Measurements from ENCODE around the gene CCDC169.

CCDC169 gene

DNA sequence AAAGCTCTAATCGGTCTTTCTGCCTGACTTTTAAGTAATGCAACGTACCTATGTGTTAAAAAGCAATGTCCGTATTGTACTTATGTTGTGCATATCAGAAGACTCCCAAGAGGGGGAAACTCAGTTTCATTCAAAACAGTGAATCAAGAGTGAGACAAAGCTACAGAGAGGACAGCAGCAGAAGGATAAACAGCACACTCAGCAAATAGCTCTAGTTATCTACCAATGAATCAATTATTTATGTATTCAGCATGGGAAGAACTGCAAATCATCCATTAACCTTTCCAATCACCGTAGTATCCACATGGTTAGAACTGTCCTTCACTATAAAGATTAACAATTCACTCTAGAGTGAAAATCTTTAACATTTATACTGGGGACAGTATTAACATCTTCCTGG lies 46.6 kb downstream of the CCDC169 start:
- Histone ChIP-seq H4K20me1 (ENCODE audit: insufficient read depth, low read length) (no peaks in the 10 kb centered on the region), H3K9me3 (ENCODE audit: low read length) (no peaks in the 10 kb centered on the region), H3K9me2 (ENCODE audit: low read depth, low read length) (no peaks in the 10 kb centered on the region), H3F3A (ENCODE audit: insufficient read depth, low read length) (no peaks in the 10 kb centered on the region), H3K4me3 (ENCODE audit: low read depth, low read length, poor library complexity, severe bottlenecking) (no peak overlapping the region), H3K36me3 (ENCODE audit: insufficient read depth, low read length) (no peaks in the 10 kb centered on the region), H3K4me2 (ENCODE audit: low read length) (no peak overlapping the region), H3K27me3 (ENCODE audit: insufficient read depth, low read length) (no peaks in the 10 kb centered on the region), H2AFZ (ENCODE audit: low read length) (no peak overlapping the region), H3K4me1 (ENCODE audit: insufficient read depth, low read length, severe bottlenecking) (no peaks in the 10 kb centered on the region), H3K9ac (ENCODE audit: low read length) (no peak overlapping the region), H3K27ac (ENCODE audit: low read depth, low read length, poor library complexity, severe bottlenecking) (no peak overlapping the region), H3K79me2 (ENCODE audit: insufficient read depth, low read length) (no peaks in the 10 kb centered on the region)
- TF ChIP-seq EZH2 (IDR thresholded peaks at IDR 0.05; ENCODE audit: borderline replicate concordance, low read length) = no peak
- TF ChIP-seq, protein P1, sequence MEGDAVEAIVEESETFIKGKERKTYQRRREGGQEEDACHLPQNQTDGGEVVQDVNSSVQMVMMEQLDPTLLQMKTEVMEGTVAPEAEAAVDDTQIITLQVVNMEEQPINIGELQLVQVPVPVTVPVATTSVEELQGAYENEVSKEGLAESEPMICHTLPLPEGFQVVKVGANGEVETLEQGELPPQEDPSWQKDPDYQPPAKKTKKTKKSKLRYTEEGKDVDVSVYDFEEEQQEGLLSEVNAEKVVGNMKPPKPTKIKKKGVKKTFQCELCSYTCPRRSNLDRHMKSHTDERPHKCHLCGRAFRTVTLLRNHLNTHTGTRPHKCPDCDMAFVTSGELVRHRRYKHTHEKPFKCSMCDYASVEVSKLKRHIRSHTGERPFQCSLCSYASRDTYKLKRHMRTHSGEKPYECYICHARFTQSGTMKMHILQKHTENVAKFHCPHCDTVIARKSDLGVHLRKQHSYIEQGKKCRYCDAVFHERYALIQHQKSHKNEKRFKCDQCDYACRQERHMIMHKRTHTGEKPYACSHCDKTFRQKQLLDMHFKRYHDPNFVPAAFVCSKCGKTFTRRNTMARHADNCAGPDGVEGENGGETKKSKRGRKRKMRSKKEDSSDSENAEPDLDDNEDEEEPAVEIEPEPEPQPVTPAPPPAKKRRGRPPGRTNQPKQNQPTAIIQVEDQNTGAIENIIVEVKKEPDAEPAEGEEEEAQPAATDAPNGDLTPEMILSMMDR (IDR thresholded peaks at IDR 0.05; ENCODE audit: low read length) = no peak

GRCh38 chr13:36248700-36249099 lies 48.9 kb downstream of the CCDC169 start:
- no peaks in the 10 kb centered on the region for H4K20me1 ChIP-seq (ENCODE audit: insufficient read depth, low read length)
- no peak overlapping the region for H3K9ac ChIP-seq (ENCODE audit: low read length)
- no peaks in the 10 kb centered on the region for H3K4me1 ChIP-seq (ENCODE audit: insufficient read depth, low read length, severe bottlenecking)
- H3K9me2 ChIP-seq (ENCODE audit: low read depth, low read length) = no peaks in the 10 kb centered on the region
- no peak overlapping the region for H3K4me2 ChIP-seq (ENCODE audit: low read length)
- no peak overlapping the region for H3K27ac ChIP-seq (ENCODE audit: low read depth, low read length, poor library complexity, severe bottlenecking)
- H3F3A ChIP-seq (ENCODE audit: insufficient read depth, low read length) = no peaks in the 10 kb centered on the region
- no peak overlapping the region for H3K4me3 ChIP-seq (ENCODE audit: low read depth, low read length, poor library complexity, severe bottlenecking)
- H3K36me3 ChIP-seq (ENCODE audit: insufficient read depth, low read length) = no peaks in the 10 kb centered on the region
- H3K27me3 ChIP-seq (ENCODE audit: insufficient read depth, low read length) = no peaks in the 10 kb centered on the region
- no peaks in the 10 kb centered on the region for H3K9me3 ChIP-seq (ENCODE audit: low read length)
- H2AFZ ChIP-seq (ENCODE audit: low read length) = no peak overlapping the region
- TF ChIP-seq, protein P1 (IDR thresholded peaks at IDR 0.05; ENCODE audit: low read length) = no peak
- no peak for TF ChIP-seq EZH2 (IDR thresholded peaks at IDR 0.05; ENCODE audit: borderline replicate concordance, low read length)
- no peaks in the 10 kb centered on the region for H3K79me2 ChIP-seq (ENCODE audit: insufficient read depth, low read length)

GRCh38 chr13:36244990-36245389 lies 52.6 kb downstream of the CCDC169 start:
- Histone ChIP-seq H3K27ac (ENCODE audit: low read depth, low read length, poor library complexity, severe bottlenecking) (no peak overlapping the region), H3K9ac (ENCODE audit: low read length) (no peak overlapping the region), H4K20me1 (ENCODE audit: insufficient read depth, low read length) (no peaks in the 10 kb centered on the region), H3F3A (ENCODE audit: insufficient read depth, low read length) (no peaks in the 10 kb centered on the region), H3K79me2 (ENCODE audit: insufficient read depth, low read length) (no peaks in the 10 kb centered on the region), H3K9me2 (ENCODE audit: low read depth, low read length) (no peaks in the 10 kb centered on the region), H2AFZ (ENCODE audit: low read length) (no peak overlapping the region), H3K4me3 (ENCODE audit: low read depth, low read length, poor library complexity, severe bottlenecking) (no peak overlapping the region), H3K4me2 (ENCODE audit: low read length) (no peak overlapping the region), H3K9me3 (ENCODE audit: low read length) (no peaks in the 10 kb centered on the region), H3K4me1 (ENCODE audit: insufficient read depth, low read length, severe bottlenecking) (no peaks in the 10 kb centered on the region), H3K36me3 (ENCODE audit: insufficient read depth, low read length) (no peaks in the 10 kb centered on the region), H3K27me3 (ENCODE audit: insufficient read depth, low read length) (no peaks in the 10 kb centered on the region)
- TF ChIP-seq, protein P1 (IDR thresholded peaks at IDR 0.05; ENCODE audit: low read length) = no peak
- TF ChIP-seq EZH2 (IDR thresholded peaks at IDR 0.05; ENCODE audit: borderline replicate concordance, low read length) = no peak

All from OCI-LY1 (cell line).